ENCODE results near the gene NXPE4.
"Not testable (repeated sequence)": the region's sequence is repeated elsewhere in the genome, so short reads cannot be mapped to it uniquely, and the experiment has no call there.

The NXPE4 gene
- long read RNA-seq: 0 reads

- Histone ChIP-seq H3K27ac (replicated peaks) (no peak within 1 kb of the TSS), H3K4me3 (replicated peaks; ENCODE audit: insufficient read depth, low read length) (no peak within 1 kb of the TSS), H3K27me3 (ENCODE audit: insufficient read depth, poor library complexity, severe bottlenecking) (no peaks in the 10 kb centered on the region)
- no peak for DNase-seq (ENCODE audit: low read depth in 1 of 2, low spot score in 1 of 2)
- TF ChIP-seq REST (IDR thresholded peaks at IDR 0.05; ENCODE audit: insufficient replicate concordance, low read depth) (no peak), GABPA (IDR thresholded peaks at IDR 0.05; ENCODE audit: low read depth) (no peak), SPI1 (IDR thresholded peaks at IDR 0.05; ENCODE audit: borderline replicate concordance, low read depth) (no peak), CTCF (IDR thresholded peaks at IDR 0.05; ENCODE audit: insufficient read depth, low read length) (no peak)
Measured at GRCh38 chr11:114595571-114595970, at the start of gene NXPE4. Gene NXPE4 (minus strand): TSS chr11:114595786. CDS start chr11:114594759, 1,027 bp downstream.

- H3K27me3 ChIP-seq (ENCODE audit: insufficient read depth, poor library complexity, severe bottlenecking); DNase-seq (ENCODE audit: low read depth in 1 of 2, low spot score in 1 of 2); H3K4me3 ChIP-seq (replicated peaks; ENCODE audit: insufficient read depth, low read length); H3K27ac ChIP-seq (replicated peaks): not testable (repeated sequence)
Measured at GRCh38 chr11:114639440-114639839, 43.9 kb upstream of the NXPE4 start.

GRCh38 chr11:114631445-114631965, 35.9 kb upstream of the NXPE4 start:
- not testable (repeated sequence) for H3K27ac ChIP-seq (replicated peaks); DNase-seq (ENCODE audit: low read depth in 1 of 2, low spot score in 1 of 2); H3K4me3 ChIP-seq (replicated peaks; ENCODE audit: insufficient read depth, low read length); H3K27me3 ChIP-seq (ENCODE audit: insufficient read depth, poor library complexity, severe bottlenecking)

- no peak for DNase-seq (ENCODE audit: low read depth in 1 of 2, low spot score in 1 of 2)
- Histone ChIP-seq H3K4me3 (replicated peaks; ENCODE audit: insufficient read depth, low read length) (no peak overlapping the region), H3K27ac (replicated peaks) (no peak overlapping the region), H3K27me3 (ENCODE audit: insufficient read depth, poor library complexity, severe bottlenecking) (no peaks in the 10 kb centered on the region)
- no peak for TF ChIP-seq REST (IDR thresholded peaks at IDR 0.05; ENCODE audit: insufficient replicate concordance, low read depth)
- TF ChIP-seq SPI1 (IDR thresholded peaks at IDR 0.05; ENCODE audit: borderline replicate concordance, low read depth): no peak
- no peak for TF ChIP-seq CTCF (IDR thresholded peaks at IDR 0.05; ENCODE audit: insufficient read depth, low read length)
- no peak for TF ChIP-seq POLR2AphosphoS5 (IDR thresholded peaks at IDR 0.05; ENCODE audit: low read depth)
- no peak for TF ChIP-seq GABPA (IDR thresholded peaks at IDR 0.05; ENCODE audit: low read depth)
Measured at GRCh38 chr11:114625294-114625693, 29.7 kb upstream of the NXPE4 start.

GRCh38 chr11:114624455-114625207, 29.0 kb upstream of the NXPE4 start:
- TF ChIP-seq POLR2AphosphoS5 (IDR thresholded peaks at IDR 0.05; ENCODE audit: low read depth): no peak
- no peak for TF ChIP-seq CTCF (IDR thresholded peaks at IDR 0.05; ENCODE audit: insufficient read depth, low read length)
- no peak for TF ChIP-seq REST (IDR thresholded peaks at IDR 0.05; ENCODE audit: insufficient replicate concordance, low read depth)
- TF ChIP-seq GABPA (IDR thresholded peaks at IDR 0.05; ENCODE audit: low read depth): no peak
- no peak for TF ChIP-seq SPI1 (IDR thresholded peaks at IDR 0.05; ENCODE audit: borderline replicate concordance, low read depth)
- Histone ChIP-seq H3K27ac (replicated peaks) (no peak overlapping the region), H3K4me3 (replicated peaks; ENCODE audit: insufficient read depth, low read length) (no peak overlapping the region), H3K27me3 (ENCODE audit: insufficient read depth, poor library complexity, severe bottlenecking) (no peaks in the 10 kb centered on the region)
- no peak for DNase-seq (ENCODE audit: low read depth in 1 of 2, low spot score in 1 of 2)

All from HL-60 (cell line).